ENCODE results near the gene ALDH16A1. TPM values are rescaled to one million over a fixed set of nuclear protein-coding genes. Genes with fewer than 3 reads are reported as not detected.
A peak's percentile ranks its signal among the peaks of the same experiment; 100 is the strongest.

The ALDH16A1 gene
- total and polyA plus RNA-seq, 2 donors (not counting 1 experiment from before 2014, with no cell fraction given) = 65.8 to 105 TPM

DNA sequence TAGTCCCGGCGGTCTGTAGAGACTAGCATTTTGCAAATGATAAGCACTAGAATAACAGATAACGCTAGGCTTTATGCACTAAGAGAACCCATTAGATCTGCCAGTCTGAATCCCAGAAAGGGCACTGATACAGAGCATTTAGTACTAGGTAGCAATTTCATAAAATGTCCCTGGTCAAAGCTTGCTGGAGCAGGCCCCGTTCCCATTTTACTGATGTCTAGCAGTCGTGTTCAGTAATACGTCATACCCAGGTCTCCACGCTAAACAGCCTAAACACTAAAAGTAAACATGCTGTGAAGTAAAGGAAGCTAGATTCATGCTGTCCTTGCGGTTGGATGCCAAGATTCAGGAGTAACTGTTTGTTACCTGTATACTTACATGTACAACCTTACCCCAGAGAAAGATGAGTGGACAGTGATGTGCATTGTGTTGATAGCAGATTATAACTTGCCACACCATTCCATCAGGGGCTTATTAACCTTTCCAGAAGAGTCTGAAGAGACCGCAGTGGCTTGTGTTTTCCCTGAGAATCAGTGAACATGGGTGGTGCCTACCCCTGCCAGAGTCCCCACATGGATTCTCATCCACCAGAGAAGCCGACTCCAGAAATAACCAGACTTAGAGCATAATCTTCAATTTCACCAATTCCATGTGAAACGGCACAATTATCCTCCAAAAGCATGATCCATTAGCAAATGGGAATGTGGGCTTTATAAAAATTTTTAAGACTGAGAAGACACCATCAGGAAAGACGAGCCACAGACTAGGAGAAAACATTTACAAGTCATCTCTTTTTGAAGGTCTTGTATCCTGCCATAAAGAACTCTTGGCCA lies 39.8 kb downstream of the ALDH16A1 start:
- intact Hi-C loops (cut with micrococcal nuclease) = no loop called here
- H3K9ac ChIP-seq (ENCODE audit: low read length) = no peak overlapping the region
- TF ChIP-seq EZH2 (IDR thresholded peaks at IDR 0.05; ENCODE audit: borderline replicate concordance, insufficient read depth, low read depth, low read length, poor library complexity, severe bottlenecking) (no peak), CTCF (IDR thresholded peaks at IDR 0.05) (no peak)
- DNase-seq (peak; percentile 42), ATAC-seq (ENCODE audit: low read depth) (no peak)
- no peak overlapping the region for H3K4me2 ChIP-seq (replicated peaks; ENCODE audit: low read depth, low read length, poor library complexity, severe bottlenecking)
- CTCF ChIA-PET = interaction anchor here (1.1 kb wide), 1 partner anchor 10 kb away, joined by 4 read pairs; no protein-coding TSS in a partner anchor
- H3K9me3 ChIP-seq (ENCODE audit: control extremely low read depth in 1 of 3, control insufficient read depth in 2 of 3, insufficient read depth in 1 of 3, low read length in 2 of 3) = peaks cover 0 to 5% (median 0%) of the 10 kb centered on the region in 3 donors
- Mint-ChIP-seq H3K9me3 (ENCODE audit: insufficient read depth) (no peaks in the 10 kb centered on the region), H3K4me1 (peaks cover 63% of the 10 kb centered on the region), H3K27ac (peak overlapping the region; percentile 81), H3K27me3 (no peaks in the 10 kb centered on the region), H3K4me3 (peak overlapping the region; percentile 32)
- H3K4me3 ChIP-seq (ENCODE audit: control extremely low read depth in 1 of 5, extremely low read depth in 1 of 5, insufficient read depth in 1 of 5, low read depth in 2 of 5, low read length in 4 of 5) = no peak overlapping the region
- POLR2A ChIA-PET = interaction anchor here (0.6 kb wide), 1 partner anchor 9 kb away, joined by 4 read pairs; no protein-coding TSS in a partner anchor
- peak overlapping the region; percentile 0 to 39 for H3K27ac ChIP-seq (ENCODE audit: low read length in 2 of 2)
- peaks cover 48% of the 10 kb centered on the region for H4K20me1 ChIP-seq (ENCODE audit: control insufficient read depth, insufficient read depth, low read length, poor library complexity, severe bottlenecking)
- no peak overlapping the region for H2AFZ ChIP-seq (ENCODE audit: insufficient read depth, low read depth, low read length, poor library complexity, severe bottlenecking)
- no peaks in the 10 kb centered on the region for H3K27me3 ChIP-seq (replicated peaks in 1 of 4; ENCODE audit: control extremely low read depth in 1 of 4, control insufficient read depth in 3 of 4, insufficient read depth in 4 of 4, low read length in 3 of 4)
- H3K4me1 ChIP-seq (ENCODE audit: control insufficient read depth in 2 of 2, insufficient read depth in 2 of 2, low read length in 2 of 2) = peaks cover 23 to 53% of the 10 kb centered on the region in 2 donors
- H3K79me2 ChIP-seq (ENCODE audit: control insufficient read depth, insufficient read depth, low read length) = peaks cover 45% of the 10 kb centered on the region
- H3K36me3 ChIP-seq (replicated peaks in 1 of 2; ENCODE audit: control extremely low read depth in 1 of 2, control insufficient read depth in 1 of 2, extremely low read depth in 1 of 2, insufficient read depth in 2 of 2, low read length in 1 of 2) = peaks cover 13 to 50% of the 10 kb centered on the region in 2 experiments
- 97% methylated on average over 6 of the region's 12 CpGs for WGBS (ENCODE audit: insufficient coverage)

Measured in B cell (primary cell).